GM18907 (cell line): ENCODE measurements around the gene ATXN10.
"Not testable (repeated sequence)": the region's sequence is repeated elsewhere in the genome, so short reads cannot be mapped to it uniquely, and the experiment has no call there.

Experiments
- ATAC-seq: cut with Tn5 transposase; IDR thresholded peaks from one replicate; pipeline ENCODE4 v1.9.1; 2021; ENCODE audit warnings: mild to moderate bottlenecking, moderate library complexity; ENCODE audit not compliant: unreplicated experiment

Gene ATXN10

GRCh38 chr22:45676024-45676423 lies 4.4 kb downstream of the ATXN10 start:
- ATAC-seq: no peak

GRCh38 chr22:45677063-45677462 lies 5.4 kb downstream of the ATXN10 start:
- ATAC-seq: no peak

GRCh38 chr22:45678961-45679912 lies 7.6 kb downstream of the ATXN10 start:
- ATAC-seq: no peak

DNA sequence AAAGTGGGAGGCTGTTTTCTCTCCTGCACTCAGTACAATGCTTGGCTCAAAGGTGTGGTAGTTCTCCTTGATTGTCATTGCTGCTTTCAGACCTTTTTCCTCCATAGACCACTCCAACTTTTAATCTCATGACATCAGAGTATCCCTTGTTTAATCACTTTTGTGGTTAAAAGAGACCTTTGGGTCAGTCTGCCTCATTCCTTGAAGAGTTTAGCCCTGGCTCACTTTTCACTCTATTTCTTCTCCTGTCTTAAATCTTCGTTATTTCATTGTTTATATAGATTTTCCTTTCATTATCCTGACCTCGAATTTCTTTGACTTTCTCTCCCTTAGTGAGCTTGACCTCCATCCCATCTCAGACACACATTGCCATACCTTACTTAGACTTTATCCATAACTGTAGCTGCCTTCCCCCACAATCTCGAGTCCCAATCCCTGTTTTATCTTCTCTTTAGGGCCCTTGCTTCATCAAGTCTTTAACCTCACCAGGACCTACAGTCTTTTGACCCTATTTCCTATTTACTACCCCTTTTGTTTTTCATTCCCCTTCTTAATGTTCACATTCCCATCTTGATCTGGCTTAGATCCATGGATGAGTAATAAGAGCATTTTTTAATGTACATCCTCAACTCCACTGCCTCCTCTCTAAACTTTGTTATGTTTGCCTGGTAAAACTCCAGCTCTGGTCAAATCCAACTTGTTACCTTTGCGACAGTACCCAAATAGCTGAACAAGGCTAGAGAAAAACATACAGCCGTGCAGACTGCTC lies 9.5 kb downstream of the ATXN10 start:
- ATAC-seq: no peak

GRCh38 chr22:45682064-45682463 lies 10.4 kb downstream of the ATXN10 start:
- no peak for ATAC-seq

DNA sequence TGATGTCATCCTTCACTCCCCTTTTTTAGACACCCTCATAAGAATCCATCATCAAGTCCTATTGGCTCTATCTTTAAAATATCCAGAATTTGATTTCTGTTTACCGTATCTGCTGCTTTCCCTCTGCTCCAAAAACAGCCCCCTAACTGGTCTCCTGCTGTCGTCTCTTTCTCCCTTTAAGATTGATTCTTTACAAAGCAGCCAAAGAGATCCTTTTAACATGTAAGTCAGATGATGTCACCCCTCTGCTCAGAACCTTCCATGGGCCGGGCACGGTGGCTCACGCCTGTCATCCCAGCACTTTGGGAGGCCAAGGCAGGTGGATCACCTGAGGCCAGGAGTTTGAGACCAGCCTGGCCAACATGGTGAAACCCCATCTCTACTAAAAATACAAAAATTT lies 11.1 kb downstream of the ATXN10 start:
- not testable (repeated sequence) for ATAC-seq

DNA sequence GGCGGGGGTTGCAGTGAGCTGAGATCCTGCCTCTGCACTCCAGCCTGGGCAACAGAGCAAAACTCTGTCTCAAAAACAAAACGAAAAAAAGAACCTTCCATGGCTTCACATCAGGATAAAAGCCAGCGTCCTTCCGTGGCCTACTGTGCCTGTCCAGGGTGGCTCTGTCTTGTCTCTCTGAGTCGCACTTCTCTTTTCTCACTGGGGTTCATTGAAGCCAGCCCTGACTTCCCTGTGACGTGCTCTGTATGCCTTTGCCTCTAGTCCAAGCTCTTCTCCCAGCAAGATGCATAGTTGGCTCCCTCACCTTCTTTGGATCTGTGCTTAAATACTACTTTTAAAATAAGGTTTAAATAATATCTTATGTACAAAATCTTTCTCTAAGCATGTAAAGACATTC lies 11.6 kb downstream of the ATXN10 start:
- ATAC-seq: no peak

- no peak for ATAC-seq
Measured at GRCh38 chr22:45683680-45684079, 12.0 kb downstream of the ATXN10 start.

DNA sequence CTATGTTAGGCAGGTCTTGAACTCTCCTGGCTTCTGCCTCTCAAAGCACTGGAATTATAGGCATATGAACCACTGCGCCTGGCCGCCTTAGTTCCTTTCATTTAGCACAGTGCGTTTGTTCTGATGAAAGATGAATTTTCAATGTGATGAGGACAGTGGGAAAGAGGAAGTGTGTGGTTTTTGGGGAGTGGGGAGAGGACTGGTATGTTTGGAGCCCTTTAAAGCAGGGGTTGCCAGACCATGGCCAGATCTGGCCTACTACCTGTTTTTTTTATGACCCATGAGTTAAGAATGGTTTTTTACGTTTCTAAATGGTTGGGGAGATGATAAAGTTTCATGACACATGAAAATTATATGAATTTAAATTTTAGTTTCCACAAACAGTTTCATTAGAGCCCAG lies 12.5 kb downstream of the ATXN10 start:
- no peak for ATAC-seq

GRCh38 chr22:45684752-45685574 lies 13.3 kb downstream of the ATXN10 start:
- no peak for ATAC-seq

GRCh38 chr22:45686004-45686403 lies 14.4 kb downstream of the ATXN10 start:
- ATAC-seq: no peak

- ATAC-seq: no peak
Measured at GRCh38 chr22:45686836-45687235, 15.2 kb downstream of the ATXN10 start.

DNA sequence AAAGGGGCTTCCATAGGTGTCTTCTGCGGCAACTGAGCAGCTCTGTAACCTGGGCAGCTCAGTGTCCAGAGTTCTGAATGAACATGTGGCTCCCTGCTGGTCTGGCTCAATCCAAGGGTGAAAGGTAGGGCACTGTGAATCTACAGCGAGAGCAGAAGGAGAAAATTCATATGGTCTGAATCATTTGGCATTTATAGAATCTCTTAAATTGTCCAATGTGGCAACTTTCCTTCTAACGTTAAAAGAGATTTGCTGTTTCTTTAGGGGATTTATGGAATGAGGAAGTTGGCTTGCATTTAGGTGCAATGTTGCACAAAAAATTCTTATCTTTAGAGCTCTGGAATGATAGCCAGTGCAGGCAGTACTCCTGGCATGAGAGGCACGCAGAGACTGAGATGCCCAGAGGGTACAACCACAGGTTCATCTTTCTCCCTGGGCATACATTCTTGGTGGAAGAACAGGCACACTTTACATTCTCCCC lies 17.0 kb downstream of the ATXN10 start:
- no peak for ATAC-seq

DNA sequence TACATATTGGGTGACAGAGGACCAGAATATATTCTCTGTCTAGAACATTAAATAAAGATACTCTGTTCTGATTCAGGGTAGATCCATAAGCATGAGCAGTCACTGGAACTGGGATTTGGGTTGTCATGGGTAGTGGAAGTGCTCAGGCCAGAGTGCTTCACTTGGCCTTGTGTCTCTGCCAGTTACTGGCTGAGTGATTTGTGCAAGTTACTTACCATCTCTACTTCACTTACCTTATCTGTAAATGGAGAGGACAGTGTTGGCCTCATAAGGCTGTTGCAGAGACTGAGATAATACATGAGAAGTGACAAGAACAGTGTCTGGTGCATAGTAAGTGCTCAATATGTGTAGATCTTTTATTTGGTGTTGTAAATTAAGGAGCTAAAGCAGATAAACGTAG lies 17.6 kb downstream of the ATXN10 start:
- no peak for ATAC-seq

DNA sequence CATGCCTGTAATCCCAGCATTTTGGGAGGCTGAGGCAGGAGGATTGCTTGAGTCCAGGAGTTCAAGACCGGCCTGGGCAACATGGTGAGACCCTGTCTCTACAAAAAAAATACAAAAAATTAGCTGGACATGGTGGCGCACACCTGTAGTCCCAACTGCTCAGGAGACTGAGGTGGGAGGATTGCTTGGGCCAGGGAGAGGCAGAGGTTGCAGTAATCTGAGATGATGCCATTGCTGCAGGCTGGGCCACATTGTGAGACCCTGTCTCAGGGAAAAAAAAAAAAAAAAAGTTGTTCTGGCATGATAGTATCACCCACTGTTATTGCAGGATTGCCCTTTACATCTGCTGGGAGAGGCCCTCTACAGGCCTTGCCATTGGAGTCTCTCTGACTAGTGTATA lies 18.4 kb downstream of the ATXN10 start:
- ATAC-seq: no peak

- no peak for ATAC-seq
Measured at GRCh38 chr22:45692549-45692948, 20.9 kb downstream of the ATXN10 start.

DNA sequence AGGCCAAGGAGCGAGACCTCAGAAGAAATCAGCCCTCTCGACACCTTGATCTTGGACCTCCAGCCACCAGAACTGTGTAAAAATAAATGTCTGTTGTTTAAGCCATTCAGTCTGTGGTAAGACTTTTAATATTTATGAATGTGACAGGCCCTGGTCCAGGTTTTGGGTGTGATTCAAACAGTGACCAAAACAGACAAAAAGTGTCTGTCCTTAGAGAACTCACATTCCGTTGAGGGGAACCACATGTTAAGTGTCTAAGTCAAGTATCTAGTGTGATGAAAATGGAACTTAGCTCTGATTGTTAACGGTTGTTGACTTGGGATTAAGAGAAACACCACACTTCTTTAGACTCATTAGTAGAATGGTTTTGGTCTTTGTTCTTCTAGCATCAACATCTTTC lies 22.2 kb downstream of the ATXN10 start:
- no peak for ATAC-seq

DNA sequence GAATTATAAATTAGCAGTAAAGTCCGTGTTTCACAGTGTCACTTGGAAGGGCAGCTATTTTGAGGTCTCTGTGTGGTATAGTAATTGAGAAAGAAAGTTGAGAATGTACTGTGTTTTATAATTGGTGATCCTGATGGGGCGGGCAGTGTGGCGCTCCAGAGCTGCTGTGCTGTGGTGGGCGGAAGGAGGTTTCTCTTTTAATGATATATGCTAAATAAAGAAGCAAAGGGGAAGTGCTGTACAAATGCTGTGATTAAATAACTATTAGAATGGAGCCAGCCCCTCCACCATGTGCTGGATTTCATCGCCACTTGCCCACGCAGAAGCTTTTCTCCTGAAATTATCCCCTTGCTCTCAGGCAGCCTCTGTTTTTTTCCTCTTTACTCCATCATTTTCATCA lies 24.6 kb downstream of the ATXN10 start:
- ATAC-seq: no peak

DNA sequence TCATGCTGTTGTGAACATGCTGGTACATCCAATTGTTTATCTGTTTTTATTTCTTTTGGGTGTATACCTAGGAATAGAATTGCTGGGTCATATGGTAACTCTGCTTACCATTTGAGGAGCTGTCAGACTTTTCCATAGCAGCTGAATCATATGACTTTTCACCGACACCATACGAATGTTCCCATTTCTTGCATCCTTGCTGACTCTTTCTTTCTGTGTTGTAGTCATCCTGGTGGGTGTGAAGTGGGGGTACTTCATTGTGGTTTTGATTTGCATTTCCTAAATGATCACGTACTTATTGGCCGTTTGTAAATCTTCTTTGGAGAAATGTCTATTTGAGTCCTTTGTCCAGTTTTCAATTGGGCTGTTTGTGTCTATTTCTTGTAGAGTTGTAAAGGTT lies 26.5 kb downstream of the ATXN10 start:
- ATAC-seq: no peak

GRCh38 chr22:45702981-45703380 lies 31.3 kb downstream of the ATXN10 start:
- ATAC-seq: no peak

DNA sequence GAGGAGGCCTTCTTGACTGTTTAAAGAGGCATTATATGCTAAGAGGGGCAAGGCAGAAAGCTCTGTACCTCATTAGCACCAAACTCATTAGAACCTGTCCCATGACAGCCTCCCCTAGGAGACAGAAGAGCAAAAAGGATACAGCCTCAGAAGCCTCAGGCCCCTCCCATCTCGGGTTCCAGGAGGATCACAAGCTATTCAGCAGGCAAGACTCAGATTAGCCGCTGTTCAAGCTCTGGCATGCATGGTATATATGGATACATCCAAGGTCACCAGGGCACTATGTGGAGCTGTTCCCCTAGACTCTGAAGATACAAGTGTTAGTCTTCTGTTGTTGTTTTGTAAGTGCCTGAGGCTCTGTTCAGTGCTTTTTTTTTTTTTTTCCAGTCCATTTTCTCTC lies 32.1 kb downstream of the ATXN10 start:
- no peak for ATAC-seq
